GM21786 (cell line): ENCODE results near the gene TRIO.
A peak's percentile ranks its signal among the peaks of the same experiment; 100 is the strongest.

ENCODE experiments used
- ATAC-seq: cut with Tn5 transposase; IDR thresholded peaks from one replicate; pipeline ENCODE4 v1.9.1; 2021; ENCODE audit not compliant: unreplicated experiment

Gene TRIO

DNA sequence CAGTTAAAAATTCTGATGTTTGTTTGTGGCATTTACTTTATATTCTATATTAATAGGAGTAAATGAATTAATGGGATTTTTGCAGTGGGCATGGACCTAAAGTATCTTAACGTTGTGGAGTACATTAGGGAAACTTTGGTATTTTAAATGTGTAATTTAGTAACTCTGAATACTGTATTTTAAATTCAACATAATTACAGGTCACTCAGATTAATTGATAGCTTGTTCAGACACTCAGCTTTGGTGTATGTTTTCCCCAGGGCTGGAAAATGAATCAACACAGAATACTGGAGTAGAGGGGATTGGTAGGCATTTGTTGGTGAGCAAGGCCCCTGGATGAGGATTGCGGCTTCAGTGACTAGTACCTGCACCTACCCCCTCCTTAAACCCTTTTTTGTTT is 117.5 kb downstream of the TRIO start:
- ATAC-seq = no peak

DNA sequence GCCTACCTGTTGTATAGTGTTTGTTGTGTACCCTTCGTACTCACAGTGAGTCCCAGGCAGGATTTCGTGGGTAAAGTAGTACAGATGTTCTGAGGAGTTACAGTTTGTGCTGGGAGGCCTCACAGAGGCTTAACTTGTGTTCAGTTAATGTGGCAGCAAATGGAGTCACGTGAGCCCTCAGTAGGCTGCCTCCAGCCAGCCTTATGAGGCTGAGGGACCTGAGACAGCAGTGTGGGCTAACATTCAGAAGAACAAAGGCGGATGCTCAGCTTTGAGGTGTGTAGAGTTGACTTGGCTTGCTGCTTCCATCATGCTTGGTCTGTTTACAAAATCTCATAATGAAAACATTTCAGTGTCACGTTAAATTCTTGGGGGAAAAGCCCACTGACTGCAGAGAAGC is 118.1 kb downstream of the TRIO start:
- no peak for ATAC-seq

GRCh38 chr5:14261856-14262611 is 118.9 kb downstream of the TRIO start:
- no peak for ATAC-seq

GRCh38 chr5:14263113-14263512 is 120.0 kb downstream of the TRIO start:
- ATAC-seq = no peak

DNA sequence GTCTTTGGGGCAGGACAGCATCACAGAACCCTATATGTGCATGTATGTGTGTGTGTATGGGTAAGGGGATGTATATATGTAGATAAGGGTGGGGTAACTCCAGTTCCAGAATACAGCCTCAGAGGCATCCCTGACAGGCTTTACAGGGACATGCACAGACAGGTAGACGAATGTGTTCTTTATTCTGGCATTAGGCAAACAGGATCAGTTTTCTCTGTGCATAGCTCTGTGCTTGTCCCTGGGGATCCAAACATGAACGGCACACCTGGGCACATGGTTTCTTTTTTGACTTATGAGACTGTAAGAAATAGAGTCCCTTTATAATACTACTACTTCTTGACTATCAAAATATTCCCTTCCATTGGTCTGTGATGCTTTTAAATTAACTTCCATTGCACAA is 120.6 kb downstream of the TRIO start:
- ATAC-seq = no peak

DNA sequence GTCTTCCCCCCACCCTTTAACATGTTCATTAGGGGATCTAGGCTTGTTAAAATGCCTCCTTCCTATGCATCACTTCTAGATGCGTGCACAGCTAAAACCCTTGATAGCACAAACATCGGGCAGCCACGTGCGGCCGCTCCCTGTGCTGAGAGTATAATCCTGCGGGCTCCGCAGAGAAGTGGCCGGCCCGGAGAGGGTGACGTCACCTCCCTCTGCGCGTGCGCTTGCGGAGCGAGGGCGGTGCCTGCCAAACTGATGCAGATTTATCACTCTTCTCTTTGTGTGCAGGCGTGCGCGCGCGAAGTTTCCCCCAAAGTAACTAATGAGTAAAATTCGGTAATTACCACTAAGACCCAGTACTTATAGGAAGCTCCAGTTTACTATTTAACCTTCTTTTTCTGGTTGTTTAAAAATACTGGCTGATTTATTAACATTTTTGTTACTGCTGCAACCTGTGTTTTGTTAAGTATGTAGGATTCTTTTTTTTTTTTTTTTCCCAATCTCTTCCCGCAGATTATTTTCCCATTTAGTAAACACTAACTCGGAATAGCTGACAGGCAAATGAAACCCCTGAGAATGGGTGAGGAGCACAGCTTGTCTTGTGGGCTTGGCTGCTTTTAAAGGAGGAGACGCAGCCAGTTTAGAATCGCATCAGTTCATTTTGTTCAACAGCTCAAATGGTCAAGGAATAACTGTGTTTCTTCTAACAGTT is 121.6 kb downstream of the TRIO start:
- ATAC-seq = peak; percentile 73

DNA sequence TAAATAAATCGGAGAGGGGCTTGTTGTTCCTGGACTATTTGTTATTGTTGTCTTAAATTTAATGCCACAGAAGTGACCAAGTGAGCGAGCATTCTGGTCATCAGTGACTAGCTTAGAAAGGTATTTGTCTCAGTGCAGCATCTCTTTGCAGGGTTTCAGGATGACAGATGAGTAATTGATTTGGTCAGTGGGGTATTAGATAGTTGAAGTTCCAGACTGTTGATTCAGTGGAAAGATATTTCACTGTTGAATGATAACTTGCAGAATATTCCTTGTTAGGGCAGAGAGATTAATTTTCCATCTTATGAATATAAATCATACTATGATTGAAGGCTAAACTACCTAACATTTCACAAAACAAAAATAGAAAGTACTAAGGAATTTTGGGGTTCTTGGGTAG is 122.4 kb downstream of the TRIO start:
- ATAC-seq = no peak

GRCh38 chr5:14266171-14266570 is 123.0 kb downstream of the TRIO start:
- ATAC-seq = no peak

DNA sequence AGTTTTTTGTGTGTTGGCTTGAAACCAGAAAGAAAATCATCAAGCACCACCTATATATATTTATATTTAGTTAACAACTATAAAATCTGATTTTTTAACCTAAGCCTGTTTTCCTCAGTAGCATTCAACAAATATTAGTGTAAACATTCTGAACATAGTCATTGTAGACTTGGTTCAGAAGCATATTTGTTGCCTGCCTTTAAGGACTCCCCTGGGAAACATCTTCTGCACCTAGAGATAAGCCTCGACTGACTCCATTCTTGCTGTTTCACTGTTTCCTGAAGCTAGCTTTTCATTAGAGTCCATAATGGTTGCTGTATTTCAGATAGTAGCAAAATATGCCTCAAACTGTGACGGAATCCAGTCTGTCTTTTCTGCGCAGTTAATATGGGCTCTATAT is 123.5 kb downstream of the TRIO start:
- ATAC-seq = no peak

DNA sequence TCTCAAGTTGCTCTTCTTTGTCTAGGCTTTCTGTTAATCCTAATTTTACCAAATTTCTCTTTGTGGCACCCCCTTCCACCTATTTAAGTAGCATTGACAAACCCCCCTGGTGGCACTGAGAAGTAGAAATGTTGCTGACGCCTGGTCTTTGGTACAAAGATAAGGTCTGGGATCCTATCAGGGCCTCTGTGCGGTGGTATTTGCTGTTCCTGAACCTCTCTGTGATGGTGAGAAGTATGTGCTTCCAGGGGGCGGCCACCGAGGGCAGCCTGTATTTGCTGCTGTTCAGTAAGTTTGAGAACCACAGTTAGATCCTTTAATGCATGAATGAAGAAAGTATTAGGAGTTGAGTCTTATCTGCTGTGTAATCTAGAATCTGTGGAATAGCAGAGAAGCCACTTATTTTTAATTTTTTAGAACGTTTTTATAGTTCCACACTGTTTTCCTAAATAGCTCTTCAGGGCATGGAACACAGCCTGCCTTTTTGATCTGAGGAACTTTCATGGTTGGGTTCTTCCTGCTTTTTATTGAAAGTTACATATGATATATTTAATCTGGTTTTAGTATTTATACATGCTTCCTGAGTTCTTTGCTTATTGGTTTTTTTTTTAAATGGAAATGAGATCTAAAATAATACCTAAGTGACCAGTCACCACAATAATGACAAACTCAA is 124.2 kb downstream of the TRIO start:
- ATAC-seq = no peak

DNA sequence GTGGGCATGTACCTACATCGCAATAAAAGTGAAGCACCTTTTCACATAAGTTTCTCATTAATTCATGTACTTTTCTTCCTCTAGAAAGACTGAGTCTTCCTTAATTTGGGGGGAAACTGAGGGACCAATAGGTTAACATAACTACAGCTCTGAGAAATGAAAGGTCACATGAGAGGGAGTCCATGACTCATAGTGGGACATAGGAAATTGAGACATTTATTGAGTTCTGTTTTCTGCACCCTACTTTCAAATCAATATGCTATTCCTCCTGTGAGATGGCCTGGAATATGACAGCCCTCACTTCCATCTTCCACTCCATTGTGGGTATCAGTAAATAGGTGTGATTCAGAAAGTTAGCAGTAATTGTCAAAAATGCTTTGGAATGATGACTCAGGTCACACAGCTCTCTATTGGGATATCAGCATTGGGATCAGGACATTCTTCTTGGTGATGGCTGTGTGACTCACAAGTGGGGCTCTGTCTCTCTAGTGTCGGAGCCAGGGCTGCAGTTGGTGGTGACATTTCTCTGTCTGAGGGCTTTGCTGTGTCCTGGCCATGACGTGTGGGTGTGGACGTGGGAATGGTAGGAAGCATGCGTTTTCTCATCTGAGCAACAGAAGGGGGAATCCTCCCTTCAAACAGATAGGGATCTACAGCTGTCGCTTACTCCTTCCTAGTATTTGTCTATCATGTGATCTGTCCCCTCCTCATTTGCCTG is 125.0 kb downstream of the TRIO start:
- ATAC-seq = no peak

DNA sequence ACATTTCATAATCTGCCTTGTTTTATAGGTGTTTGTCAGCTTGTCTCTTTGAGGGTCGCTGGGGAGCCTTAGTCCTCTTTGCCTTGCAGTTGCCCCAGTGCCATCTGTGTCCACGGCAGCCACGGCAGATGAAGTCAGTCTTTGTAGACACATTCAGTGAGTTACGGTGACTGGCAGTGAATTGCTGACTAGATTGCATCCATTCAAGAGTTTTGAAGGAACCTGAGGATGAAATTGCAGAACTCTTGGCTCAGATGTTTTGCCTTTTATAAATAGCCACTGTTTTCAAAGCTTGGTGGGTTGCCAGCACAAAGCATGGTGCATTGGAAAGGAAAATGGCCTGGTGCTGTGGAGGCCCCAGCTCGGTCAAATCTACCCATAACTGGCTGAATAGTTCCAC is 125.6 kb downstream of the TRIO start:
- no peak for ATAC-seq

DNA sequence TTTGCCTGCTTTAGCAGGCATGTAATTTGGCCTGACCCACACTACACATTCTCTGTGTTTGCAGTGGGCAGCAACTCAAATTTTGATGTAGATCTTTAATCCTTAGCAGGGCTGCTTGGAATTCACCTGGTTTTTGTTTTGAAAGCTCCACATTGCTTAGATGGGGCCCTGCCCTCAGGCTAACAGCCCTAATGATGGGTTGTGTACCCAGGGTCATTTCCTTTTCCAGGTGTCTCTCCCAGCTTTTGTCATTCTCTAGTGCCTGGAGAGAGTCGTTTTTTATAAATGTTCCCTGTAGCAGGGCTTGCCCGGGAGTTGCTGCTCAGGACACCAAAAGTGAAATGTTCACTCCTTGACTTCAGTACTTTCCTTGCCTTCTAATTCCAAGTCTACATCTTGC is 126.3 kb downstream of the TRIO start:
- ATAC-seq = no peak

DNA sequence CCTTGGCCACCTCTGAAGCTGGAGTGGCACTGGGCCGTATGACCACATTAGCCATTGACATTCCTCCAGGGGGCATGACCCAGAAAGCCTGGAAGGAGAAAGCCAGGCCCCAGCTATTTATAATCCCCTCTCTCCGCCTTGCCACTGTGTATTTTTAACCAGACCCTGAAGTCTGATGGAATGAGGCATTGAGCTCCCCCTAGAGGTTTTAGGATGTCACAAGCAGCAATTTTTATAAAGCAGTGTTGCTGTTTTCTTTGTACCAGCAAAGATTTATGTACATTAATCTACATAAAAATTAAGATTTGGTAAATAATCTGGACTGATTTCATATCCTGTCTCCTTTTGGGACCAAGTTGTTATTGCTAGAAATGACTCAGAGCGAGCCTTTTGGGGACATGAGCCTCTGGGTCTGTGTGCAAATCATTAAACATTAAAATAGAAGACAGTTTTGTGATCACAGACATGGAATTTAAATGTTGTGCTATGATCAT is 127.1 kb downstream of the TRIO start:
- peak; percentile 68 for ATAC-seq

DNA sequence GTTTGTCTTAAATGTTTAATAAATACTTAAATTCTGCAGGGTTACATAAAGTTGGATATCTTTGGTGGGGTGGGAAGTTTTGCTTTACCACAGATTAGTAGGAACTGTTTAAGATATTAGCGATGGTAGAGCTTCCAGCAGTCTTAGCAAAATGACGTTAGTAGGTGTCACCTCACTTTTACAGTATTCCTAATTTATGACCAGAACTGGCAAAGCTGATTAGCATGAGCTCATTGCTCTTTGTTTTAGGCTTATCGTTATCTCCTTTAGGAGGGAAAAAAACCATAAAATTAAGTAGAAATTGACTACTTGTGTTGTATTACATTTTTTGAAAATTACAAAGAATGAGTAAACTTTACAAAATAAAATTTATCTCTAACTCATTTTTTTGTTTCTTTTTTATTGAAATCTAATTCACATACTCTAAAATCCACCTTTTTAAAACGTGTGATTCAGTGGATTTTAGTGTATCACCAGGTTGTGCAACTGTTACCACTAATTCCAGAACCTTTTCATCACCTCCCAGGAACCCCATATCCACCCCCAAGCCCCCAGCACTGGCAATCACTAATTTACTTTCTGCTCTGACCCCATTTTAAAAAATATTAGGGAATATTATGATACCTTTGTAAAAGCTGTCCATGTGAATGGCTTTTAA is 129.5 kb downstream of the TRIO start:
- no peak for ATAC-seq

DNA sequence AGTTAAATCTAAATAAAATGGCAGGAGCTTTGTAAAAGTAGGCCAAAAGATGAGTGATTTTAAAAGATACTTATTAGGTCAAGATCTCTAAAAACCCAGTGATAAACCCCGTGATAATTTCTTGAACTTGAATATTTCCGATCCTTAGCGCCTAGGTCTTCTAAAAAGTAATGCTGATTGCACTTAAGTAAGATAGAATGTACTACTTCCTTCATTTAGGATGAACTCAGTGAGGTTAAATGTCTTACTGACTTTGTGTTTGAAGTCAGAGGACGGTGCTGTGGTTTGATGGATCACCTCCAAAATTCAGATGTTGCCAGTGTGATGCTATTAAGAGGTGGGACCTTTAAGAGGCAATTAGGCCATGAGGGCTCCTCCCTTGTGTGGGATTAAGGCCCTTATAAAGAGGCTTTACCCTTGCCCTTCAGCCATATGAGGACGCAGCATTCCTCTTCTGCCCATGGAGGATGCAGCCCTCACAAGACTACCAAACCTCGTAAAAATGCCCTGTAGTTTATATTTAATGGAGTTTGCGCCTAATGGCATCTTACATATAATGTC is 130.1 kb downstream of the TRIO start:
- ATAC-seq = no peak

DNA sequence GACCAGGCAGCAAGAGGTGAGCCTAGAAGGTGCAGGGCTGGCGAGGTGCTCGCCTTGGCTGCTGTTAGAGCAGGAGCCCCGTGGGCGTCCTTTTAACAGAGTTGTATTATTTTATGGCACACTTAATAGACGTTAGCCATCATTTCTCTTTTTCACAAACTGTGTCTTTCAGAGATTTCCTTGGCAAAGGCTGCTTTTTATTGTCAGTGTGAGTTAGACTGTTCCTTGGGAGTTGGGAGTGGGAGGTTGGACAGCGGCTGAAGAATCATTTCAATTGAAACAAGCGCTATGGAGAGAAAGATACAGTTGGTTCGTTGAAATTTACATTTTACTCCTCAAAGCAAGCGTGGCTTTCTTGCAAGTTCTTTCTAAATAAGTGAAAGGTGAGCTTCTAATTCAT is 133.2 kb downstream of the TRIO start:
- ATAC-seq = no peak

- no peak for ATAC-seq
Measured at GRCh38 chr5:14277385-14278320, 134.5 kb downstream of the TRIO start.

GRCh38 chr5:14280294-14280854 is 137.2 kb downstream of the TRIO start:
- ATAC-seq = no peak
